Fibroblast of skin of left quadriceps (primary cell): ENCODE measurements around the gene IQGAP2.

Experiments
- DNase-seq, 2 experiments: peaks; one replicate each; pipeline ENCODE4 v3.0.0-alpha.2; 2013; ENCODE audit warnings: low read depth in 2 of 2

Gene IQGAP2

DNA sequence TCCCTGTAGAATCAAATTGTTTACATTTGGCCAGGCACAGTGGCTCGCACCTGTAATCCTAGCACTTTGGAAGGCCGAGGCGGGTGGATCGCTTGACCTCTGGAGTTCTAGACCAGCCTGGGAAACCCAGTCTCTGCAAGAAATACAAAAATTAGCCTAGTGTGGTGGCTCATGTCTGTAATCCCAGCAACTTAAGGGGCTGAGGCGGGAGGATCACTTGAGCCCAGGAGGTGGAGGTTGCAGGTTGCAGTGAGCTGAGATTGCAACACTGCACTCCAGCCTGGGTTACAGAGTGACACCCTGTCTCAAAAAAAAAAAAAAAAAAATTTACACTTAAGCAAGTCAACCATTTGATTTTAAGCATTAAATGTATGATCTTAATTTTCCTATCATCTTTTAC, 17.5 kb upstream of the IQGAP2 start:
- no peak for DNase-seq

DNA sequence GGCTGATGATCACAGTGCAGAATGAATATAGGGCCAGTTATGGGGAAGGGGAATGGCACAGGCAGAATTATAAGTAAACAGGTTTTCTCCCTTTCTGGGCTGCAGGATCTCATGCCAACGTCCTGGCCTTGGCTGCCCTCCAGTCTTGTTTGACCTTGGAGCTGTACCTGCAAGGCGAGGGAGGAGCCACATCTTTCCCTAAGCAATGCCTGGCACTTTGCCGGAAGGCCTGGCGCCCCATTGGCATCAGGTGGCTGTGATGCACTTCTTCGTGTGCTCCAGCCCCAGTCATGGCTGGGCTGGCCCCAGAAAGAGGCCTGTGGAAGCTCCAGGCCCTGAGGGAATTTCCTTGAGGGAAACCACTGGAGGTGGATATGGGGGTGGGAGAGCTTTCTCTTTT, 16.7 kb upstream of the IQGAP2 start:
- DNase-seq, result no peak

DNA sequence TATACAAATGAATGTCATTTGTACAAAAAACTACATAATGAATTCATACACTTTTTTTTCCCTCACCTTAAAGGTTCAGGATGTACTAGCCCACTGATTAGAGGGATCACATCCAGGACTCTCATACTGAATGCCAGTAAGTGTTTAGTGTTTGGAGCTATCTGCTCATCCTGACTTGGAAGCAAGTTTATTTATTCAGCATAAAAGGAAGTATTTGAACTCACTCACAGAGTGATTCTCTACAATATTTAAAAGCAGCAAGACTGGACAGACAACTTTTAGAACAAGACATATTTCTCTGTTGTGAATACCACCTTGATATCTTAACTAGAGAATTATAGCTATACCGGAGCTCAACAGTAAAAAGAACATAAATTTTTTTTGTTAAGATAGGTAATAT, 14.8 kb upstream of the IQGAP2 start:
- DNase-seq, result no peak

DNA sequence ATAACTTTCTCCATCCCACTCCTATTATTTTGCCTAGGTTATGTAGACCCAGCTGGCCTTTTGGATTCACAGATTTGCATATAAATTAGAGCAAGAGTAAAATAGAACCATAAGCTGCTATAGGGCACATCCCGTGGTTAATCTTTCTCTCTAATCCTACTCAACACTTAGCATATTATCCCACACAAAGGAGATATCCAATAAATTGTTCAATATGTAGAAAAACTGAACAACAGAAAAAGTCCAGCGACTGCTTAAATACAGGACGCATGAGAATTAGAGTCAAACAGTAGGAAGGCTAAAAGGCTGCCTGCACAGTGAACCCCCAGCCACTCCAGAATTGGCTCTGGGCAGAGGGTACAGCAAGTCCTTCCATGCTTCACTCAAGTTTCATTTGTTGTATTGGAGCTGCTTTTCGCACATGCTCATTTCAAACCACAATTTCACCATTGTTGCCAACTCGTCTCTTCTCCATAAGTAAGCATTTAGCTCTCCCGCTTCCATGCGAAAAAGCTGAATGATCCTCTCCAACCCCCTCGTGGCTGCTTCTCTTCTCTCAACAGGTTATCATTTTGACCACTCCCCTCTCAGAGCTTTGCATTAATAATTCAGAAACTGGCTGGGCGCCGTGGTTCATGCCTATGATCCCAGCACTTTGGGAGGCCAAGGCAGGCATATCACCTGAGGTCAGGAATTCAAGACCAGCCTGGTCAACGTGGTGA, 14.1 kb upstream of the IQGAP2 start:
- DNase-seq, result no peak

DNA sequence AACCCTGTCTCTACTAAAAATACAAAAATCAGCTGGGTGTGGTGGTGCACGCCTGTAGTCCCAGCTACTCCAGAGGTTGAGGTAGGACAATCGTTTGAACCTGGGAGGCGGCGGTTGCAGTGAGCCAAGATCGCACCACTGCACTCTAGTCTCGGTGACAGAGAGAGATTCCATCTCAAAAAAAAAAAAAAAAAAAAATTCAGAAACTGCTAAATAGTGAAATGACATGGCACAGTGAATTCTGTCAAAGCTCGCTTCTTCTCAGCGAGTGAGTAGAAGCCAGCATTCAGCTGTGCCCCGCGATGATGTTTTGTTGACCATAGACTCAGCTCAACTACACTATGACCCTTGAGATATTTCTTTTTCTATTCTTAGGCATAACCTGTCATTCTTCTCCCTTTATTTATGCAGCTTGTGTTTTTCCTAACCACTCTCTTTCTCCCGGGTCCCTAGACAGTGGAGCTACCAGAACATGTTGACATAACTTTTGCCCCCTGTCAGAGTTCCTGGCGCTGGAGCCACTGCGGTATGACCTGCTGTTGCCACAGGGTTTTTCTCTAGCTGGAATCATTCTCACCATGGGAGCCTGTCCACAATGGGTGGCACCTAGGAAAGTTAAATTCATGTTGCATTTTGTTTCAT, 13.5 kb upstream of the IQGAP2 start:
- DNase-seq, result no peak

DNA sequence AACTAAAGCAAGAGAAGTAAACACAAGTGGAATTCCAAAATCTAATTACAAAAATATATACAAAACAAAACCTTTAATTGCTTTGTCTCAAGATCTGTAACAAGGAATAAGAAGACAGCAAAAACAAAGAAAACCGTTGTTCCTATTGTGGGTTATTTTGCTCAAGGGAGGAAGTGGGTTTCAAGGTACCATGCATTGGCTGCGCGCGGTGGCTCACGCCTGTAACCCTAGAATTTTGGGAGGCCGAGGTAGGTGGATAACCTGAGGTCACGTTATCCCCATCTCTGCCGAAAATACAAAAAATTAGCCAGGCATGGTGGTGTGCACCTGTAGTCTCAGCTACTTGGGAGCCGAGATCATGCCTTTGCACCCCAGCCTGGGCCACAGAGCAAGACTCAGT, 12.1 kb upstream of the IQGAP2 start:
- no peak for DNase-seq

DNA sequence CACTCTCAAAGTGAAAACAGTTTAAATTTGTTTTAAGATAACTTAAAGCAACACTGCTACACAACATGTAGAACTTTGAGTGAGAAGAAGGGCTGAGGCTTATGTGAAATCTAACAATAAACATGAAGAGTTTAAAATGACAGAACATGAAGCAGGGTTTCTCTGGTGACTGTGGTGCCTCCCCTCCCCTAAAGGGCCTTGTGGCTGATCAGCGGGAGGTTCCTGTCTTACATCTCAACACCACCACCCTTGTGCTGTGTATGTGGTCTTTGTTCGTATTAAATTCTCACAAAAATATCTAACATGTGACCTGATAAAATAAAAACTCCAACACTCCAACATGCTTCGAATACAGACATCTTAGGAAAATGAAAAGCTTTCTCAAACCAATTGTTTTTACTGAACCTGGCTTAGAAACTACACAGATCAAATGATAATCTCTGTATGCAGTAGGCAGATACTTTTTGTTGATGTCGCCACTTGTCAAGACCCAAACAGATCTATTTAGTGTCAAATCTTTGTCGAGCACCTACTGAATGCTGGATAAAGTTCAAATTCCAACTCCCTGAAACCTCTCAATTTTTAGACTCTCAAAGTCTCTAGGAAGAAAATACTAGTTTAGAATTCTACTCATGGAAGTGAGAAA, 9.9 kb upstream of the IQGAP2 start:
- no peak for DNase-seq

DNA sequence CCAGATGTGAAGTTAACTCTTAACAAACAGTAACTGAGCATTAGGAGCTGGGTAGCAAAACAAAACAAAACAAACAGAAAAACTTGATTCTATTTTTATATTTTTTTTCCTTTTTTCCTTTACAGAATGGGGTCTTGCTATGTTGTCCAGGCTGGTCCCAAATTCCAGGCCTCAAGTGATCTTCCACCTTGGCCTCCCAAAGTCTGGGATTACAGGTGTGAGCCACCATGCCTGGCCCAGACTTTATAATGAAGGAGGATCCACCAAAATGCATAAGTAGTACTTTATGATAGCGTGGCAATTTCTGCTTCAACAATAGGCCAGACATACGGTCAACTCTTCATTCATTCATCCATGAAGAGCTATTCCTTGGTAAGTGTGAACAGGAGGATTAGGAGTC, 5.9 kb upstream of the IQGAP2 start:
- no peak for DNase-seq

DNA sequence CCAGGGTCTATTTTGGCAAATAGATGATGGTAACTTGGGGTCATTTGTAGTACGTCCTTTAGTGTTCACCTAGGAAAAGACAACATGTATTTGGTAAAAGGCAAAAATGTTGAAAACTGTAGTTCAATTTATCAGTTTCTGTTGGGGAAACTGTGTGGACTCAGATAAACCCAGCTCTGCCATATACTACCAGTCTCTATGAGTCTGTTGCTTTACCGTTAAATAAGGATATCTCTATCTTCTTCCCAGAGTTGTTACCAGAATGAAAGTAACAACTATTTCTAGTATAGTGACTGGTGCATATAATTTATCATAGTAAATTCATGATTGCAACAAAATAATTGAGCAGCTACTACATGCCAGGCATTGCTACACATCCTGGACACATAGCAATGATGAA, 3.8 kb upstream of the IQGAP2 start:
- no peak for DNase-seq

DNA sequence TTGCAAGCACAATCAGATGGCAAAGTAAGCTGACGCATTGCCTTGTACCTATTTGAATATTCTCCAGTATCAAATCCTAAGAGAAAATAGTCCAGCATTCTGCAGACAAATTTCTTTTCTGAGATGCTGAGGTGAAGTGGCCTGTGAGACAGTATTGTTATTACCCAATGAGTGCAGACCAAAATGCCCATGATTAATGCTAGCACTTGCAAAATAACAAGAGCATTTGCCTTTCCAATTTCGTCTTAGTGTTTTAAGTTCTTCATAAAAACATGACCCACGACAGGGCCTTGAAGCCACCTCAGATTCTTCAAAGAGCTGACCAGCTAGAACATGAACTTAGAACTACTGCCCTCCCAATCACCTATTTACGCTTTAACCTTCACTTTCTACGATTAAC, 2.6 kb upstream of the IQGAP2 start:
- no peak for DNase-seq

DNA sequence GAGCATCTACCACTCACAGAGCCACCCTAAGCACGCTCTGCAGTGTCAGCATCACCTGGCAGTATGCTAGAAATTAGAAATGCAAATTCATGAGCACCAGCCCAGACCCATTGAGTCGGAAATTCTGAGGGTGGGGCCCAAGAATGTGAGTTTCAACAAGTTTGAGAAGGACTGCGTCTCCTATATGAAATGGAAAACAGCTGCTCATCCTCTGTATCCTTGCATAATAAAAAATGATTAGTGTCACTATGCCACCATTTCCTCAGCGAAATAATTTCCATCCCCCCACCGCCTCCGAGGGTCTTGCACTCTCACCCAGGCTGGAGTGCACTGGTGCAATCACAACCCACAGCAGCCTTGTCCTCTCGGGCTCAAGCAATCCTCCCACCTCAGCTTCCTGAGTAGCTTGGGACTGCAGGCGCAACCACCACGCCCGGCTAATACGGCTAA, 1.3 kb upstream of the IQGAP2 start:
- no peak for DNase-seq

DNA sequence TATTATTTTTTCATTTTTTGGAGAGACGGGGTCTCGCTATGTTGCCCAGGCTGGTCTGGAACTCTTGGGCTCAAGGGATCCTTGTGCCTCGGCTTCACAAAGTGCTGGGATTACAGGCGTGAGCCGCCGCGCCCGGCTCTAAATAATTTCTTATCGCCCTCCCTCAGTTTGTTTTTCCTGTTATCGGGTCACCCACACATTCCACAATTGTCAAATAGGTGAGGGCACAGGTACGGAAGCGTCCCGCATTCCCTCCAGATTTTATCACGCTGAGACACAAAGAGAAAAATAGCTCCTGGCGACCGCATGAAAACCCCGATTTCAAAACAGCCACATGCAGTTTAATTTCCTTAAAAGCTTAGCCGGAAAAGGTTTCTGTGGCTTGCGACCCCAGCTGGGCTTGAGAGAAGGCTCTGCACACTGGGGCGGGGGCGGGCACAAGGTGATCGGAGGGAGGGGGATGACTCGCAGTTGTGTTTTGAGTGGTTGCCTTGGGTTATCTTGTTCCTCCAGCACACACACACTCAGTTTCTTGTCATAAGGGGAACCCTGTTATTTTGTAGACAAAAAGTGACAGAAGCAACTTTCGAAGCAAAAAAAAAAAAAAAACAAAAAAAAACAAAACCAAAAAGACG, 717 bp upstream of the IQGAP2 start:
- DNase-seq, result no peak

DNA sequence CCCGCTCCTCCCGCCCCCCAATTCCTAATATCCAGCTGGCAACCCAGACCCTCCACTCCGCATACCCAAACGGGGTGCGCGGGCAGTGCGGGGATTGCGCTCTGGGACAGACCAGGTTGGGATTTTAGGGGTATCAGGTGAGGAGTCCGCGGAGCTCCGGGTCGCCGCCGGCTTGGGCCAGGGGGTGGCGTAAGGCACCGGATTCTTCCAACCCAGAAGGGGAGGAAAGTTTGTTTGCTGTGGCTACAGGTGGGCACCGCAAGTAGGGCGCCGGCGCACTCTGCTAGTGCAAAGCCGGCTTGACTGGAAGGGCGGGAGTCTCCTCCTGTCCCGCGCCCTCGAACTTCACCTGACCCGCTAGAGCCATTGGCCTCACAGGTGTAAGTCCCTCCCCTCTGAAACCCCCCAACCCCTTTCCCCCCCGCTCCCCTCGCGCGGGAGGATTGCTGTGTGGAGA, 709 bp downstream of the IQGAP2 start:
- DNase-seq, result no peak

DNA sequence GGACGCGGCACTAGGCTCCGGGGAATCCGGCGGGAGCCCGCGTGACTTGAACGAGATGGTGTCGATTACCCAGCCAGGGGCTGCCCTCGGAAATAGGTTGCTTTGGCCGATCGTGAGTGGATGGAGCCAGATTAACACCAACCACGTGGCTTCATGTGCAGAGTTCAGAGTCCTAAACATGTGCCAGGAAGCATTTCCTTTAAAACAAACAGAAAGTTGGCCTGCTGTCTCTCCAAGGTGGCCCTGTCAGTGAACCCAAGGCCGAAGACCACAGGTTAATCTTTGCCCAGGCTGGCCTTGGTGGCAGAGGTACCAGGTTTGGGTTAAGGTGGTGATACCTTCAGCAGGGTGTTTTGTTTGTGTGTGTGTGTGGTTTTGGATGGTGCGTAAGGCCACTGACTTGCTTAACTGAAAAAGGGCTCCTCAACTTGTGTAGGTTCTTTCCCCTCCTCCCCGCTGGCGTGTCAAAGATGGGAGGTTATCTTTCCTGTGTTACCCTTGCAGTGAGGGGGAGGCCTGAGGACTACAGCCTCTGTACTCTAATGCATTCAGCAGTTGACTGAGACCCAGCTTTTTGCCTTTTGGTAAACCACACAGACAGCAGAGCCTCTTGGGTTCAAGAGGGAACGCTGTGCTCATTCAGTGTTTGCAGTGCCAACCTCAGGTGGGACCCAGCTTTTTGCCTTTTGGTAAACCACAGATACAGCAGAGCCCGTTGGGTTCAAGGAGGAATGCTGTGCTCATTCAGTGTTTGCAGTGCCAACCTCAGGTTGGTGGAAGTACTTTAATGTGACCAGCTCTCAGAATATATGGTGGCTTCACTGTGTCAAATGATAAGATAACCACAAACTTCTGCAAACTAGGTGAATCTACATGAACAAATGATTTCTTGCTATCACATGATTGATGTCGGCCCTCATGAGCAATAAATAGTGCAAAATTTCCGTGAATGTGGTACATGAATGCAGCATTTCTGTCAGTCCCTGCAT, 1.4 kb downstream of the IQGAP2 start:
- DNase-seq, result no peak

DNA sequence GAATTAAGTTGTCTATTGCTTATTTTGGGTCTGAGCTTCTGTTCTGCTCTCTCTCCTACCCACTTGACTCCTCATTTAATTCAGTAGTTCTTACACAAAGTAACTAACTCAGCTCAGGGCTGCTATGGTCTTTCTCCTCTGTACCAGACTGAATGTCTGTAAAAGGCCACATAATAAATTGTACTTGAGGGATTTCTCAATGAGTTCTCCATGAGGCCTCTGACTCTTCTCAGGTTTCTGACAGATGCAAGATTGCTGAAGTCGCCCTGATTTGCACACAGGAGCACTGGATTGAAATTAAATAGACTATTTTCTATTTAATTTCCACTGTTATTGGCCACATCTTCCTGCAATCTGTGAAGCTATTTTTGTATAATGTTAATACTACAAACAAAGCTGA, 2.9 kb downstream of the IQGAP2 start:
- no peak for DNase-seq

DNA sequence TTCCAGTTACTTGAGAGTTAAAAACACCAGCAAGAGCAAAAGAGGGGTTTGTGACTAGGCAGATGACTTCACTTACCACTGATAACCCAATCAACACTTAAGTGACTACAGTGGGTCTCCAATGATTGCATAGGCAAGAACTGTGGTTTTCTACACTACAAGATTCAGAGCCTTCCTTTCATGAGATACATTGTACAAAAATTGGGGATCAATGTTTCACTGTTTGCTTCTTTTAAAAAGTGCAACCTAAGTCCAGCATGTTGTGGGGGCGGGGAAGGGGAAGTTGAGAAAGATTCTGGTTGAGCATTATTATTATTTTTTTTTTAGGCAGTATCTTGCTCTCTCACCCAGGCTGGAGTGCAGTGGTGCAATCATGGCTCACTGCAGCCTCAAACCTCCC, 3.6 kb downstream of the IQGAP2 start:
- no peak for DNase-seq

DNA sequence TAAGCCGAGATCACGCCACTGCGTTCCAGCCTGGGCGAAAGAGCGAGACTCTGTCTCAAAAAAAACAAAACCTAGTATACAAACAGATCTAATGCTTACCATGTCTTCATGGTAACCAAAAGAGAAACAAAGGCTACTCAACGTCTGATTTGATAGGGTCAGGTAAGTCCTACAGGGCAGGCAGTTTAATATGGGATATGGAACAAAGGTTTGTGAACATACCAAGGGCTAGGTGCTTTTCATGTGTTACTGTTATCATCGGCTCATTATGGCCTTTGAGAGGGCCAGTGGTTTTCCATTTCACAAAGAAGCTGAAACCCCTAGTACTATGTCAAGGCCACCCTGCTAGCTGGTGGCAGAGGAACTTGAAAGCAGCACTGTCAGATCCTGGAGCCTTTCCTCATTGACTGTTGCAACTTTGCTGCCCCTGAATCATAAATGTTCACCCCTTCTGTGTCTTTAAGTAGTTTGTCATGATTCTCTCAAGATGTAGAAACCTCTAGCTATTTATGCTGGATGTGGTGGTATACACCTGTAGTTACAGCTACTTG, 5.1 kb downstream of the IQGAP2 start:
- DNase-seq, result no peak

DNA sequence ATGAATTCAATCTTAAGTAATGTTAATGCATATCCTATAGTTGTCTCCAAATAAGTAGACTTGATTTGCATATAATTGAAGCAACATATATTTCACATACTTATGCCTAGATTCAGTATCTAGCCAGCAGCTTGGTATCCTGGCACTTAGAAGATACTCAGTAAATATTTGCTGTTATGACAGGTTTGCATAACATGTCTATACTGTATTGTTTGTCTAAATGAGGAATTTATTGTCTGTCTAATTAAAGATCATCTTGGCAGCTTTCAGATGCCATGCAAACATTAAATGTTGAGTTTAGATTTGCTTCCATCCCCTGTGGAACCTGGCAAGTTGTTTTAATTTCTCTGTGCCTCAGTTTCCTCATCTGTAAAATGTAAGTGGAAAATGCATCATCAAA, 9.4 kb downstream of the IQGAP2 start:
- no peak for DNase-seq

DNA sequence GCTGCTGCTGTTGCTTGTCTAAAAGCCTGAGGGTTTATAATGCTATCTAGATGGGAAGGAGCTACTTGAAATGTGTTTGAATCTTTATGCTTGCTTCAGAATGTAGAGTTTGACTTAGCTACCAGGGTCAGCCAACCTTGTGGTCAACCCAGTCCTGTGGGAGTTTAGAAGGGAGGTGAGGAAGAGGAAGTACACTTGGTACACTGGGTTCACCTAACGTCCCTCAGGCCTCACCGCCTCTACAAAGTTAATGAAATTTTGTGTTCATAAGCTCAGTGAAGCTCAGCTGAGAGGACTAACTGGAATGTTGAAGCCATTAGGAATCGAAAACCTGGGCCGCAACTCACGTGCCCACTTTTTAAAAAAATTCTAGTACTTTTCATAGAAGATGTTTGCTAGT, 10.7 kb downstream of the IQGAP2 start:
- no peak for DNase-seq

DNA sequence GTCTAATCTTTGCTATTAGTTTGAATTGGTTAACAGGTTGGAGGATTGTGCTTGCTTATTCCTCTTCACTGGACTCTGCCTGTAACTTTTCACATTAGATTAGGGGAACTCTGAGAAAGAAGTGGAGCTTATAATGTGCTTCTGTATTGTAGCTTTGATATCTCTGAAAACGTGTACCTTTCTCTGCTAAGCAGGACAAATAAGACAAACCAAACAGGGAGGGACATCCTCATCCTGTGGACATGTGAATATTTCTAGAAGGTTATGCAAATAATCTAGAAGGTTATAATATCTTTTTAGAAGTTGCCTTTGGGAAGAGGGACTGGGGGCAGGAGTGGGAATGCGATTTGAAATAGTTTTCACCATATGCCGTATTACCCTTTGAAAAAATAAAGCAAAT, 11.7 kb downstream of the IQGAP2 start:
- DNase-seq, result no peak

DNA sequence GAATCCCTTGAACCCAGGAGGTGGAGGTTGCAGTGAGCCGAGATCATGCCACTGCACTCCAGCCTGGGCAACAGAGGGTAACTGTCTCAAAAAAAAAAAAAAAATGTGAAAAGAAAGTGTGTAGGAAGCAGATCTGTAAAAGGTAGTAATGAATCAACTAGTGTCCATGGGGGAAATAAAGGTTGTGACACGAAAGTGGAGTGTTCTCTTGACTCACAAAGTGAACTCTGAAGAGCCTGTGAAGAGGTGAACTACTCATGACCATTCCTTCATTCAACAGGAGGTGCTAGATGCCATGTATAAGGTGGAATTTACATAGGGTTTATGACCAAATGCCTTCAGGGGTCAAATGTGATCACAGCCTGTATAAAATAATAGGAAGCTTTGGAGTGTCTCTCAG, 12.8 kb downstream of the IQGAP2 start:
- no peak for DNase-seq
